Kidney (tissue), 11 donors: ENCODE measurements around the gene CNTNAP3. TPM values are rescaled to one million over a fixed set of nuclear protein-coding genes. Genes with fewer than 3 reads are reported as not detected.
"Not testable (repeated sequence)": the region's sequence is repeated elsewhere in the genome, so short reads cannot be mapped to it uniquely, and the experiment has no call there.

Source experiments
- DNase-seq, 5 donors: peaks; one replicate each; pipeline ENCODE4 v3.0.0-alpha.2; 2013 to 2020
- FAIRE-seq: peaks from 2 replicates; lab custom pipeline; 2012; peaks lifted over from hg19 to GRCh38; lab: Jason Lieb, UNC
- H3K27ac ChIP-seq, 2 donors: one replicate each; pipeline ENCODE4 v1.7.0; 2013; ENCODE audit warnings: low read depth in 2 of 2, low read length in 2 of 2, inconsistent platforms in 1 of 2
- H3K27me3 ChIP-seq: one replicate; pipeline ENCODE4 v1.7.1; 2013; ENCODE audit warnings: low read length, inconsistent platforms; ENCODE audit not compliant: control insufficient read depth, insufficient read depth
- H3K36me3 ChIP-seq, 3 donors: one replicate each; pipeline versions ENCODE4 v1.7.0 to v1.7.1; 2013; ENCODE audit warnings: low read length in 3 of 3, control low read depth in 1 of 3, inconsistent platforms in 1 of 3; ENCODE audit not compliant: insufficient read depth in 3 of 3, control insufficient read depth in 2 of 3
- H3K4me1 ChIP-seq, 3 donors: one replicate each; pipeline versions ENCODE4 v1.7.0 to v1.7.1; 2013; ENCODE audit warnings: low read length in 3 of 3, inconsistent platforms in 1 of 3, low read depth in 1 of 3; ENCODE audit not compliant: control insufficient read depth in 2 of 3, insufficient read depth in 2 of 3
- H3K4me3 ChIP-seq, 3 donors: one replicate each; pipeline versions ENCODE4 v1.7.0 to v1.8.1; 2013; ENCODE audit warnings: low read length in 3 of 3, control low read depth in 1 of 3, inconsistent platforms in 1 of 3
- H3K9ac ChIP-seq, 3 donors: one replicate each; pipeline versions ENCODE4 v1.7.0 to v1.7.1; 2013; ENCODE audit warnings: low read length in 3 of 3, control low read depth in 1 of 3, inconsistent platforms in 1 of 3
- H3K9me3 ChIP-seq, 3 donors: one replicate each; pipeline versions ENCODE4 v1.7.0 to v1.7.1; 2013; ENCODE audit warnings: low read length in 3 of 3, control low read depth in 1 of 3, inconsistent platforms in 1 of 3; ENCODE audit not compliant: control insufficient read depth in 2 of 3, insufficient read depth in 1 of 3
- intact Hi-C: fragments of 100-400 bp; cut with DNase I; formaldehyde crosslinking; loops from one replicate; pipeline ENCODE4 v1.11.1; 2022
- polyA plus RNA-seq: library from polyadenylated mRNA; stranded (reverse); fragments of 350-450 nt; fragmentation: Illumina TruSeq; extraction: RNeasy Lipid Tissue Mini Kit (QIAGEN cat#74804); gene quantifications from one replicate; pipeline ENCODE4 v1.2.3, GENCODE V29; 2014; ENCODE audit warnings: low read depth, low replicate concordance; ENCODE audit not compliant: insufficient read depth
- total RNA-seq: library from RNA; stranded (reverse); fragmentation: NEBNext Ultra II Directional; extraction: Animal tissue kit (Norgen Biotek cat#: 25700); gene quantifications from one replicate; pipeline ENCODE4 v1.2.1, GENCODE V29; 2021
- donor health status: control.
- donor health status: control.
- donor health status: DM: yes; HTN: yes; CAD: no.
- donor health status: Normal renal cell carcinoma (clear cell type).

Gene CNTNAP3
- total and polyA plus RNA-seq, 2 donors from 2014 or later = 0.99 to 7.1 TPM

DNA sequence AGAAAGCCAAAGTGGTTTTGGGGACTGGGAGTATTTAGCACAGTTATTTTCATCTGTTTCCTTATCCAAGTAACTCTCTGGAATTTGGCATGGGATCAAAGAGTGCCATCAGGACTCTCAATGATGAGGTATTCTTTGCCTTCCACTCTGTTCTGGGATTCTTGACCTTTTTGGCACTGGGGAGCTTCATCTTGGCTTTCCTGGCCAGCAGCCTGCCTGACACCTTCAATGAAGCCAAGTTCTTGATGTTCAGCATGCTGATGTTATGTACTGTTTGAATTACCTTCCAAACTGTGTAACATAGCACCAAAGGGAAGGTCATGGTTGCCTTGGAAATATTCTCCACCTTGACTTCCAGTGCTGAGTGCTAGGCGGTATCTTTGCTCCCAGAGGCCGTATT lies 248.8 kb downstream of the CNTNAP3 start:
- H3K4me1 ChIP-seq, intact Hi-C loops, FAIRE-seq, H3K27ac ChIP-seq, H3K27me3 ChIP-seq, H3K4me3 ChIP-seq, H3K36me3 ChIP-seq, H3K9ac ChIP-seq, H3K9me3 ChIP-seq, DNase-seq: not testable (repeated sequence)

DNA sequence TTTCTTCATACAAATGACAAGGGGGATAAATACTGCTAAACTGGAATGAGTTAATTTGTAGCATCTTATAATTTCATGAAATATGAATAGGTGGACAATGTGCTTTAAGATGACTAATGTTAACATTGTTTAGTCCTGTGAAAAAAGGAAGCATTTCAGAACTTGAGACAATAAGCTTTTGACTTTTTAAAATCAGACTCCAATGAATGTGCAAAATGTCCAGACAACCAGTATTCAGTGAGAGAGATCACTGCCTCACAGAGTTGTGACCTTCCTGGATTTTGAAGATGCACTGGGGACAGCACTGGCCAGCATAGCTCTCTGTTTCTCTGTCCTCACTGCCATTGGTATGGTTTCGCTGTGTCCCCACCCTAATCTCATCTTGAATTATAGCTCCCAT lies 249.7 kb downstream of the CNTNAP3 start:
- DNase-seq, intact Hi-C loops, H3K27ac ChIP-seq, H3K9ac ChIP-seq, H3K4me1 ChIP-seq, FAIRE-seq, H3K4me3 ChIP-seq, H3K9me3 ChIP-seq, H3K36me3 ChIP-seq, H3K27me3 ChIP-seq: not testable (repeated sequence)

DNA sequence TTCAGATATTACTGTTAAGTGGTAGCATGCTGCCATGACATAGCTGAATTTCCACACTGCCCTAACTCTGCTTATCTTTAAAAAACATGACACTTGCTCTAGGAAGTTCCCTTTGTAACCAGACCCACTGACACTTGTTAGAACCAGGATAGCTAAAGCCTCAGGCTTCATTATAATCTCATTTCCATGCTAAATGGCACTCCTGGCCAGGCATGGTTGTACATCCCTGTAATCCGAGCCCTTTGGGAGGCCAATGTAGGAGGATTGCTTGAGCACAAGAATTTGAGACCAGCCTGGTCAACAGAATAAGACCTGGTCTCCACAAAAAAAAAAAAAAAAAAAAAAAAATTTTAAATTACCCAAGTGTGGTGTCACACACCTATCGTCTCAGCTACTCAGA lies 254.1 kb downstream of the CNTNAP3 start:
- H3K36me3 ChIP-seq, FAIRE-seq, DNase-seq, H3K4me1 ChIP-seq, H3K27me3 ChIP-seq, H3K4me3 ChIP-seq, H3K9me3 ChIP-seq, H3K9ac ChIP-seq, intact Hi-C loops, H3K27ac ChIP-seq: not testable (repeated sequence)

DNA sequence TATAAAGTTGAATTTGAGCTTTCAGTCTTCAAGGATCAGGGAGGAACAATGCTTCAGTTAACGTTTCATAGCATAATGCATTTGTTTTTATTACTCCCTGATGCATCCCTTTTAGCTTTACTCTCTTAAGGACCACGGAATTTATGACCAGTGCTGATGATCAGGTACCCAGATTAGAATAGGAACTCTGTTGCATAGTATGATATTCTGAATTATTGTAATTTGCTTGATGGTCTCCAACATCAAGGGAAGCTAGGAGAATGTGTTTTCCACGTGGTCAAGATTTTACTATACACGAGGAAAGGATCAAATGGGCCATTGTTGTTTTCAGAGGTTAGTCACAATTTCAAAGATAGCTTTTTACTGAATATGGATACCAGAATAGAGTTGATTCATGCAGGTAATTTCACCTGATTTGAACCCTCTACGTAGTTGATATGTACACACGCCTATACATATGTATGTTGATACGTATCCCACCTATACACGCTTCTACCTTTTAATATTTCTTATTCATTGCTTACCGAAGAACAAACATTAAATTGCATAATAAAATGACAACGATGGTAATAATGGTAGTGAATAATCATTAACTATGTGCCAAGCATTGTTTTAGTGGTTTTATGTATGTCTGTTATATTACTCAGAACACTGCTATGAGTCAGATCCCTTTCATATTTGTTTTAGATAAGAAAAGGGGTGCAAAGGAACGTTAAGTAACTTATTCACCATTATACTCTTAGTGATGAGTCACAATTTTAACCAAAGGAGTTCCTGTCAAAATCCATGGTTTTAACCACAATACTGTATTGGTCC lies 257.6 kb downstream of the CNTNAP3 start:
- FAIRE-seq, H3K9ac ChIP-seq, H3K27ac ChIP-seq, H3K36me3 ChIP-seq, H3K4me3 ChIP-seq, H3K27me3 ChIP-seq, H3K4me1 ChIP-seq, H3K9me3 ChIP-seq, intact Hi-C loops, DNase-seq: not testable (repeated sequence)

DNA sequence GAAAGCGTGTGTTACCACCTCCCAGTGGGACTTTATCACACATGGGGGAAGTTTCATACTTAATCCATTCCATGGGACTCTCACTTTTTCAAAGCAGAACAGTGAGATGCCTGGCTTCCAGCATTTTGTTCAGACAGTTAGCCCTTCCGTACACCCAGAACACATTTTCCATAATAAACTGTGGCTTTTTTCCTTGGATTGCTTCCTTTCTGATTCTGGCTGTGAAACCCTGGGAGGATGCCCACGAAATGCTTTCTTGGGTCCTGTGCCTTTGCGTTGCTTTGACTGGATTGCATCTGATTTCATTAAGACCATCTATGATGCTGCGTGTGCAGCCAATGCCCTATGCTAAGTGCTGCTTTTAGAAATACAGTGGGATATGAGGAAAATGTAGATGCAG lies 259.1 kb downstream of the CNTNAP3 start:
- H3K9ac ChIP-seq, H3K36me3 ChIP-seq, H3K9me3 ChIP-seq, DNase-seq, H3K27ac ChIP-seq, intact Hi-C loops, H3K4me3 ChIP-seq, FAIRE-seq, H3K27me3 ChIP-seq, H3K4me1 ChIP-seq: not testable (repeated sequence)

DNA sequence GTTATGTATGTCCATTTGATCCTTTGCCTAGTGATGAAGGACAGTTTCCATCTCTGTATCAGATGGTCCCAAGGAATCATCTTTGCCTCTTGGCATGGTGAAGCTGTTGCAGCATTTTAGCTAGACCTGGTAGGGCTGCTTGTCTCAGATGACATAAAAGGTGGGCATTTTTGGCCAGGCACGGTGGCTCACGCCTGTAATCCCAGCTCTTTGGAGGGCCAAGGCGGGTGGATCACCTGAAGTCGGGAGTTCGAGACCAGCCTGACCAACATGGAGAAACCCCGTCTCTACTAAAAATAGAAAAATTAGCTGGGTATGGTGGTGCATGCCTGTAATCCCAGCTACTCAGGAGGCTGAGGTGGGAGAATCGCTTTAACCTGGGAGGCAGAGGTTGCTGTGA lies 259.8 kb downstream of the CNTNAP3 start:
- H3K4me1 ChIP-seq, H3K9ac ChIP-seq, FAIRE-seq, H3K27ac ChIP-seq, DNase-seq, H3K9me3 ChIP-seq, H3K36me3 ChIP-seq, H3K27me3 ChIP-seq, H3K4me3 ChIP-seq, intact Hi-C loops: not testable (repeated sequence)

DNA sequence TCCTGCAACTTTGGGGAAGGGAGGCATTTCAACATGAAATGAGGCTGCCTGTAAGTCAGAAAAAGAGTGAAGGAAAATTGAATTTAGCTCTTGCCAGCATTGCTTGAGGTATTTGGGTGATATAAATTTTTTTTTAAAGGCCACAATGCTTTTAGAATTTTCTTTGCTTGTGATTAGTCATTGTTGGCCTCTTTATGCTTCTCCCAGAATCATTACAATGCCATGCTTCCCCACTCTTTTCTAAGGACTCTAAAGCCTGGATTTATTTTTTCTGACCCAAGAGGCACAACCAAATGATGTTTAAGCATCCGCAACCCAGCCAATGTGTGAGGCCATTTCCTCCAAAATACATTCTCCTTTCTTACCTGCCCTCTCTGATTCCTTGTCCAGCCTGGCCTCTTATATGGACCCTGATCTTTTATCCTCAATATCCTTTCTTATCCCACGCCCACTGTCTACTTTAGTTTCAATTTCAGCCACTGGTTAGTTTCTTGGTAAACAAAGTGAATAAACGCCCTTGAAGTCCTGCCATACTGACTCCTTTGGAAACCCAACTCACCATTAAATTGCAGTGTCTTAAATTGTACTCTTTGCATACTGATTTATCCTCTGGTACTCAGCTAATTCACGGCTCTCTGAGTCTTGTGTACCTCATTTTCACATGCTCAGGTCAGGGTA lies 261.9 kb downstream of the CNTNAP3 start:
- H3K36me3 ChIP-seq, H3K9ac ChIP-seq, FAIRE-seq, DNase-seq, intact Hi-C loops, H3K4me1 ChIP-seq, H3K27ac ChIP-seq, H3K4me3 ChIP-seq, H3K27me3 ChIP-seq, H3K9me3 ChIP-seq: not testable (repeated sequence)
